Stimulated activated CD4-positive, alpha-beta T cell treated with anti-CD3 and anti-CD28 coated beads, TNF-alpha, amount 100 ng/mL, for 48 hours (primary cell): ENCODE data around the gene ZNF22.

Experiments used
- DNase-seq, 3 donors: peaks; one replicate each; pipeline ENCODE4 v3.0.0-alpha.2; 2020; ENCODE audit warnings: low read depth in 3 of 3

The ZNF22 gene

DNA sequence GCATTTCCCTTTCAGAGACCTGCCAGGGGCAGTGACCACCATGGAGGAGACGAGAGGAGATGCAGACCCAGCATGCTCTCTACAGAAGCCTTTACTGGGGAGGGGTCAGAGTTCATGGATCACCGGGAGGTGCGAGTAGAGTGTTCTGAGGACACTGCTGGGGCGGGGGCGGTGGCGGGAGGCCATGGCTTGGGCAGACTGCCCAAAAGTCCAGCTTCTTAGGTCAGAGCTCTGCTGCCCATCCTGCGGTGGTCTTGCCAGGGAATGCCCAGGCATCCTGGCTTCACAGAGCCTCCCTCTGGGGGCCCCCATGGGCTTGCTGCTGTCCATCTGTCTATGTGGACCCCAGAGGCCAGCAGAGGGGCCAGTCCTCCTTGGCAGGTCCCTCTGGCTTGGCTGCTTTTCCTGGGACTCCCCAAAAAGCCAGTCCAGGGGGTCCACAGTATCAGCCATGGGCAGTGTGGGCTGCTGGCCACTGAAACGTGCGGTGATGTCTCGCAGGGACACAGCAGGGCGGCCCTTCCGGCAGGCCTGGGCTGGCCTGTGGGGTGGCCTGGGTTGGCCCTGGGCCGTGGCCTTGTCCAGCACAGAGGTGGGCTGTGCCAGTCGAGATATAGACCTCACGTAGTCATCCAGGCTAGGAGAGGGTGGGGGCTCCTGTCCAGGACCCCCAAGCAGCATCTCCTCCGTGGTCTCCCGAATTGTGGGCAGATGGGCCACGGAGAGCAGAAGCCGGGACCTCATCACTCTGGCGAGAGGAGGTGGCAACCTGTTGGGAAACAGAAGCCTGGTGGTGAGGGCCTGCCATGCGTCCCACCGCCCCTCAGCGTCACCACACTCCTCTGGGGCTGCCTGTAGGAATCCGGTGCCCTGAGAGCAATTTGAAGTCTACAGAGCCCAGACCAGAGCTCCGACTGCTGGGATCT is 23.2 kb upstream of the ZNF22 start:
- DNase-seq, result no peak

DNA sequence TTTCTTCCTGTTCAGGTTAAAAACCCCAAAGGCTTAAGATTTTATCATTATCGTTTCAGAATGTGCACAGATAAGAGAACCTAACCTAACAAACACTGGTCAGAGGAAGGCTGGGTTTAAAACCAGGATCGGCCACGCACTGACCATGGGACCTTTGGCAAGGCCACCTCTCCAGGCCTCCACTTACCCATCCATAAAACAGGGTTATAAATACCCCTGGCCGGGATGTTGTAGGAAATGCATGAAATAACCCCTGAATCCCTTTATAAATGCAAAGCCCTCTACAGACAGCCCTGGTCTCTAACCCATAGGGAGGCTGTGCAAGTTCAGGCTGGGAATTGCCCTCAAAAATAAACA is 22.5 kb upstream of the ZNF22 start:
- DNase-seq, result no peak

- peak in 1 of 3 donors; percentile 11 for DNase-seq
Measured at GRCh38 chr10:44978570-44979280, 22.0 kb upstream of the ZNF22 start, which contains the start of gene DEPP1. Gene DEPP1 (minus strand): TSS chr10:44978809. CDS start chr10:44978030, 779 bp downstream.

- no peak for DNase-seq
Measured at GRCh38 chr10:44979281-44980191, 21.2 kb upstream of the ZNF22 start.

GRCh38 chr10:44980309-44981171 is 20.2 kb upstream of the ZNF22 start:
- no peak for DNase-seq

DNA sequence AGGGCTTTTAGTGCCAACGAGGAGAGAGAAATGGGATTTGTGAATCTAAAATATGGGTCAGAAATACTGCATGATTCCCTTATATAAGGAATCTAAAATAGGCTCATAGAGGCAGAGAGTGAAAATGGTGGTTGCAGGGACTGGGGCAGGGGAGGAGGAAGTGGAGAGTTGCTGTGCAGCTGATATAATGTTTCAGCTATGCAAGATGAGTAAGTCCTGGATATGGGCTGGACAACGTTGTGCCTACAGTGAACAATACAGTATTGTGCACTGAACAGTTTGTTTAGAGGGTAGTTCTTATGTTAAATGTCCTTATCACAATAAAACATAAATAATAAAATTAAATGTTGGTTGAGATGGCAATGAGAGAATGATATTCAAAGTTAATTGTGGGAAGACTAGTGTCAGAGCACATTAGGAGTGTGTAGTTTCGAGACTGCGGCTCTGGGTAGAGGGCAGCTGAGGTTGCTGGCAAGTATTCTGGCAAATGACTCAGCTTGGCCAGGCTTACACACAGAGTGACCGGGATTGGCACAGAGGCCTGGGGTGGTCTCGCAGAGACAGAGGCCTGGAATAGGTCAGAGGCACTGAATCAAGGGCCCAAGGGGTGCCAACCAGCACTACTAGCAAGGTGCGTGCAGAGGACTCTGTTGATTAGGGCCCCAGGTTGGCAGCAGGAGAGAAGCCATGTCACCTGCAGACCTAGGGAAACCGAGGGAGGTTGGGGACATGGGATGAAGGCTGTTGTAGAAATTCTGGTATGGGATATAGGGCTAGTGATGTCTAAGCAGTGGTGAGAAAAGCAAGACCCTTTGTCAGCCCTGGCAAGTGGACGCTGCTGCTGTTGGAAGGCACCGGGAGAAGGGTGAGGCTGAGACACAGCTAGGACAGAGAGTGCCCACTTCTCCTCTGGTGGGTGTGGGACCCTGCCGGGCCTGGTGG is 19.3 kb upstream of the ZNF22 start:
- no peak for DNase-seq

DNA sequence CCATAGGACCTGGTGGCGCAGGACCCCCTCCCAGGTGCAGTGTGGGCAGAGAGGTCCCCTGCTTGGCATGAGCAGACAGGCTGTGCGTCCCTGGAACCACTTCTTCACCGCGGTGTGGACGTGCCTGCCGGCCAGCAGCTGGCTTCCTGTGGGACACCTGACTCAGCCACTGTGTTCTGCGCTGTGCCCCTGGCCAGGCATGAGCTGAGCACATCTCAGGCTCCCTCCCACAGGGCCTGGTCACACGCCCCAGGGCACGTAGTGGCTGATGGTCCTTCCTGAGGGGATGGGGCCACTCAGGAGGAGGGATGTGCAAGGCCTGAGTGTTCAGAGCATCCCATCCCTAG is 18.6 kb upstream of the ZNF22 start:
- DNase-seq, result no peak

GRCh38 chr10:44982496-44982895 is 18.2 kb upstream of the ZNF22 start:
- no peak for DNase-seq

- no peak for DNase-seq
Measured at GRCh38 chr10:44983066-44983894, 17.4 kb upstream of the ZNF22 start.

GRCh38 chr10:44983895-44984278 is 16.8 kb upstream of the ZNF22 start:
- no peak for DNase-seq

DNA sequence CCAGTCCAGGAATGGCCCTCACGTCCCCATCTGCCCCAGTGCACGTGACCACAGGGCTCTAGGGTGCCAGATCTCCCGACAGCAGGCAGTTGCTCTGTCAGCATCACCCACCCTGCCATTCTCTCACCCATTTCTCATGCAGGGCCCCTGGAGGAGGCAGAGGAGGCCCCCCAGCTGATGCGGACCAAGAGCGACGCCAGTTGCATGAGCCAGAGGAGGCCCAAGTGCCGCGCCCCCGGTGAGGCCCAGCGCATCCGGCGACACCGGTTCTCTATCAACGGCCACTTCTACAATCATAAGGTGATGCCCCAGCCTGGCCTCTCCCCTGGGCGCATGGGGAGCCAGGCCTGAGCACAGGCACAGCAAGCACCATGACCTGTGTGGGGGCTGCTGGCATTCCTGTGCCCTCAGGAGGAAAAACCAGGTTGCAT is 16.0 kb upstream of the ZNF22 start:
- DNase-seq, result no peak

DNA sequence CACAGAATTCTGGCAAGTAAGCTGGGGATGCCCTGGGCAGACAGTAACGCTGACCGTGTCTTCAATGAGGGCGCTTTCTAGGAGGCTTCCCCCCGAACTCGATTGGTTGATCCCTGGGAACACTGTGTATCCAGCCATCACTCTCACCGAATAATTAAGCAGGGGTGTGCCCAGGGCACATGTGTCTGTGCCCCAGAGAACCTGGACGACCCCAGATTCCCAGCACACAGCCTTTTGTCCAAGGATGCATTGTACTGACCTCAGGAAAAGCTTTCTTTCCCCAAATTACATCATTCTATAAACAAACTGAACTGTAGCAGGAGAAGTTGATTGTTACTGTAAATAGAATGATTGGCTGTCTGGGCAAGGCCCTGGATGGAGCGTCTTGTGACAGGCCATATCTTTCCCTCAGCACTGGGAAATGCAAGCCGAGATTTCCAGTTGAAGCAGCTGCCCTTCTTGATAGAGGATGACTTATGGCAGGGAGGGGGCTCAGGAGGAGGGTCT is 15.5 kb upstream of the ZNF22 start:
- DNase-seq, result no peak

DNA sequence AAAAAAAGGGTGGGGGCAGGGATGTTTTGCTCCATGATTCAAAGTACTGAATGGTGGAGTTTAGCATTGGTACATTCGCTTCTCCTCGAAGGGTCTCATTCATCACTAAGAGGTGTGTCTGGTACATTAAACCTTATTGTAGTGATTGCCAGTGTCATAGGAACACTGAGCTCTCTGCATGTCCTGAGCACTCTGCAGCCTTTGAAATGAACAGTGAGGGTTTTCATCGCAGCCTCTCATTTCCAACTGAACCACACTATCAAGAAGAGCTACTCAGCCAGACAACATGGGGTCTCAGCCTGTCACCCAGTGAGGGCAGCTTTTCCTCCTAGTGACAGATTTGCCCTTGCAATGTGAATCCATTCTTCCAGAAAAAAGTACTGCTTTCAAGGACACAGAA is 14.5 kb upstream of the ZNF22 start:
- DNase-seq, result no peak

GRCh38 chr10:44986670-44987069 is 14.1 kb upstream of the ZNF22 start:
- no peak for DNase-seq

GRCh38 chr10:44988957-44989585 is 11.7 kb upstream of the ZNF22 start:
- no peak for DNase-seq

GRCh38 chr10:44989597-44990301 is 11.0 kb upstream of the ZNF22 start:
- DNase-seq, result no peak

DNA sequence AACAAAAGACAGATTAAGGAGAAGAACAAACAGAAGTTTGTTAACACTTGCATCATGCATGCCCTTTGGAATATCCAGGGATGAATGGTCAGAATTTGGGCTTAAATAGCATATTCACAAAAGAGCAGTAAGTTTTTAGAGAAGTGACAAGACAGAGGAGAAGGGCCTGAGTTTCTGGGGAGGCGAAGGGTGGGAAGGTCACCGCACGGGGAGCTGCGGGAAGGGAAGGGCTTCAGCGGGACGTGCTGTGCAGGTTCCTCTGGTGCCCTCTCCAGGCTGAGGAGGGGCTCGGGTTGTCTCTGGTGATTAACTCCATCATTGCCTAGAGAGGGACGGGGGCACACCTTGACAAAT is 10.4 kb upstream of the ZNF22 start:
- no peak for DNase-seq

GRCh38 chr10:44990965-44991364 is 9.8 kb upstream of the ZNF22 start:
- DNase-seq, result no peak
